Vagina (tissue), 2 donors: ENCODE data around the gene ZNF281. TPM values are rescaled to one million over a fixed set of nuclear protein-coding genes. Genes with fewer than 3 reads are reported as not detected.

Experiments used
- DNase-seq, 2 donors: peaks; one replicate each; pipeline ENCODE4 v3.0.0-alpha.2; 2017; ENCODE audit errors: extremely low spot score in 2 of 2
- H3K27ac ChIP-seq: fragments of 200-600 bp; sonication (generic); one replicate; pipeline ENCODE4 v1.5.1; 2019
- H3K27me3 ChIP-seq: fragments of 200-600 bp; sonication (generic); one replicate; pipeline ENCODE4 v1.5.1; 2019
- H3K36me3 ChIP-seq, 2 donors: fragments of 200-600 bp; sonication (generic); one replicate each; pipeline ENCODE4 v1.5.1; 2017 to 2019
- H3K4me1 ChIP-seq: fragments of 200-600 bp; sonication (generic); one replicate; pipeline ENCODE4 v1.5.1; 2019
- H3K4me3 ChIP-seq, 2 donors: fragments of 200-600 bp; sonication (generic); 1 replicate in 1 of 2; 2 replicates in 1 of 2; pipeline ENCODE4 v1.5.1; 2016 to 2019
- H3K9me3 ChIP-seq: fragments of 200-600 bp; sonication (generic); one replicate; pipeline ENCODE4 v1.5.1; 2019
- POLR2A ChIP-seq, 2 donors: fragments of 450-650 bp; IDR thresholded peaks; one replicate each; pipeline ENCODE4 v1.6.1; 2017; ENCODE audit warnings: antibody characterized with exemption in 2 of 2, mild to moderate bottlenecking in 2 of 2, moderate library complexity in 2 of 2
- POLR2AphosphoS5 ChIP-seq, 2 donors: sonication (generic); formaldehyde crosslinking; IDR thresholded peaks; one replicate each; pipeline ENCODE4 v1.9.0; 2017; ENCODE audit warnings: antibody characterized with exemption in 2 of 2, mild to moderate bottlenecking in 2 of 2, low read depth in 1 of 2; ENCODE audit not compliant: insufficient read depth in 1 of 2
- intact Hi-C: fragments of 100-400 bp; cut with DNase I; formaldehyde crosslinking; loops from one replicate; pipeline ENCODE4 v1.15.1; 2023
- total RNA-seq: library from RNA; depleted of rRNA; stranded (reverse); fragments of >200 nt; gene quantifications from one replicate; pipeline ENCODE4 v1.2.3, GENCODE V29; 2016
- TF ChIP-seq, protein P1 (sequence below), 3 experiments: fragments of 450-650 bp in 2 of 3; fragments of 200-600 bp in 1 of 3; sonication (generic) in 1 of 3; IDR thresholded peaks; one replicate each; pipeline ENCODE4 v1.5.1; 2017 to 2019; ENCODE audit warnings: antibody characterized with exemption in 3 of 3, mild to moderate bottlenecking in 2 of 3, moderate library complexity in 2 of 3

Gene ZNF281
- total RNA-seq, 1 donor from 2014 or later, result 8.8 TPM

DNA sequence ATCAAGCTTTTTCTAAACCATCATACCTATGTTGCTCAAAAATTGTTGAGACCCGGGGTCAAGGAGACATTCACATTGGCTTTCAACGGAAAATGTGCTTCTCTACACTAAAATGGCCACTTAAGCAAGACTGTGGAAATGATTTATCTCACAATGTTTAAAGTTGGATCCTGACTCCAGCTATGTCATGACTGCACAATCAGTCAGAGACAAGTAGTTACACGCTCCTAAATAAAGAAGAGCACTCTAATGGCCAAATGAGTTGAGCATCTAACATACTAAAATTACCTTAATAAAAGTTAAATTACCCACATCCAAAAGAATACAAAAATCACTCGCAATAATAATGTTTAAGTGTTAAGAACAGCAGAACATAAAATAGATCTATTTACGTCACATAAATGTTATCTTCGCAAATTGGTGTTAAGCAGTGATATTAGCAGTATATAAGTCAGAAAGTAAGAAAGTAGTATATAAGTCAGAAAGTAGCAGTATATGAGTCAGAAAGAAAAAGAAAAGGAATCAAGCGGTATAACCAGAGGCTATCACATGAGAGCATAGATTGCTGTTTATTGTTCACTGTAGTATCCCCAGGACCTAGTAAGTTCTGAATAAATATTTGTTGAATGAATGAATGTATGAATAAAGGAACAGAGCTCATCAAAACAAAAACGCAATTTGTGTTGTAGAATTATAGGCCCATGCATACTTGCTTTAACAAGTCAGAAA lies 28.4 kb downstream of the ZNF281 start:
- H3K9me3 ChIP-seq, result no peaks in the 10 kb centered on the region

GRCh38 chr1:200380589-200381021 lies 29.2 kb downstream of the ZNF281 start:
- DNase-seq, result no peak
- H3K9me3 ChIP-seq, result no peaks in the 10 kb centered on the region
- no peak overlapping the region for H3K4me3 ChIP-seq
- intact Hi-C loops, result no loop called here
- H3K36me3 ChIP-seq, result no peaks in the 10 kb centered on the region
- TF ChIP-seq POLR2A (IDR thresholded peaks at IDR 0.05), result no peak
- TF ChIP-seq, protein P1, sequence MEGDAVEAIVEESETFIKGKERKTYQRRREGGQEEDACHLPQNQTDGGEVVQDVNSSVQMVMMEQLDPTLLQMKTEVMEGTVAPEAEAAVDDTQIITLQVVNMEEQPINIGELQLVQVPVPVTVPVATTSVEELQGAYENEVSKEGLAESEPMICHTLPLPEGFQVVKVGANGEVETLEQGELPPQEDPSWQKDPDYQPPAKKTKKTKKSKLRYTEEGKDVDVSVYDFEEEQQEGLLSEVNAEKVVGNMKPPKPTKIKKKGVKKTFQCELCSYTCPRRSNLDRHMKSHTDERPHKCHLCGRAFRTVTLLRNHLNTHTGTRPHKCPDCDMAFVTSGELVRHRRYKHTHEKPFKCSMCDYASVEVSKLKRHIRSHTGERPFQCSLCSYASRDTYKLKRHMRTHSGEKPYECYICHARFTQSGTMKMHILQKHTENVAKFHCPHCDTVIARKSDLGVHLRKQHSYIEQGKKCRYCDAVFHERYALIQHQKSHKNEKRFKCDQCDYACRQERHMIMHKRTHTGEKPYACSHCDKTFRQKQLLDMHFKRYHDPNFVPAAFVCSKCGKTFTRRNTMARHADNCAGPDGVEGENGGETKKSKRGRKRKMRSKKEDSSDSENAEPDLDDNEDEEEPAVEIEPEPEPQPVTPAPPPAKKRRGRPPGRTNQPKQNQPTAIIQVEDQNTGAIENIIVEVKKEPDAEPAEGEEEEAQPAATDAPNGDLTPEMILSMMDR (IDR thresholded peaks at IDR 0.05), result no peak
- no peak for TF ChIP-seq POLR2AphosphoS5 (IDR thresholded peaks at IDR 0.05; ENCODE audit: insufficient read depth in 1 of 2, low read depth in 1 of 2)
- H3K4me1 ChIP-seq, result no peaks in the 10 kb centered on the region
- no peak overlapping the region for H3K27ac ChIP-seq
- no peaks in the 10 kb centered on the region for H3K27me3 ChIP-seq

More for the DNA sequence above, 28.4 kb downstream of the ZNF281 start:
- DNase-seq, result no peak
- H3K27me3 ChIP-seq, result no peaks in the 10 kb centered on the region
- TF ChIP-seq POLR2AphosphoS5 (IDR thresholded peaks at IDR 0.05; ENCODE audit: insufficient read depth in 1 of 2, low read depth in 1 of 2), result no peak
- TF ChIP-seq, protein P1 (IDR thresholded peaks at IDR 0.05), result no peak
- TF ChIP-seq POLR2A (IDR thresholded peaks at IDR 0.05), result no peak
- intact Hi-C loops, result no loop called here
- no peaks in the 10 kb centered on the region for H3K4me1 ChIP-seq
- H3K36me3 ChIP-seq, result no peaks in the 10 kb centered on the region
- H3K27ac ChIP-seq, result no peak overlapping the region
- no peak overlapping the region for H3K4me3 ChIP-seq

DNA sequence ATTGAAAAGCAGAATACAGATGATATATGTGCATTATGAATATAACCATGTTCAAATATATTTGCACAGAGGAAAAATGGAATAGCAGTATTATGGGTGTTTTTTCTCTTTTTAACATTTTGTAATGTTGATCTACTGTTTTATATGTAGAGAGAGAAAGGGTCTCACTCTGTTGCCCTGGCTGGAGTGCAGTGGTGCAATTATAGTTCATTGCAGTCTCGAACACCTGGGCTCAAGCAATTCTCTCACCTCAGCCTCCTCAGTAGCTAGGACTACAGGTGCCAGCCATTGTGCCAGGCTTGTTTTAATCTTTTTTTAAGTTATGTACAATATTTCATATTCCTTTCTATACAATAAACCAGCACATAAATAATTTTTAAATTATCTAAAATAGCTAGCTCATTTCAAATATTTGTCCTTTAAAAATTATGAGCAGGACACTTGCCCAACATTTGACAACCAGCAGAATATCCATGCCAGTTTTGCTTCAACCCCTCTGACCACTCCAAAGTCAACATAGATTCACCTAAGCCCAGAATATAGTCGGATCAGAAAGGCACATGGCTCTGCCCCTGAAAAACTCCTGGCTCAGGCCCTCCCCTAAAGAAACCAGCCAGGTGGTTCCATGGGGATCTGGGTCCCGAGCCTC lies 29.8 kb downstream of the ZNF281 start:
- intact Hi-C loops, result no loop called here
- H3K27me3 ChIP-seq, result no peaks in the 10 kb centered on the region
- TF ChIP-seq POLR2AphosphoS5 (IDR thresholded peaks at IDR 0.05; ENCODE audit: insufficient read depth in 1 of 2, low read depth in 1 of 2) (no peak), POLR2A (IDR thresholded peaks at IDR 0.05) (no peak)
- TF ChIP-seq, protein P1 (IDR thresholded peaks at IDR 0.05), result no peak
- no peak for DNase-seq
- no peak overlapping the region for H3K27ac ChIP-seq
- H3K4me1 ChIP-seq, result no peaks in the 10 kb centered on the region
- no peaks in the 10 kb centered on the region for H3K9me3 ChIP-seq
- H3K4me3 ChIP-seq, result no peak overlapping the region
- no peaks in the 10 kb centered on the region for H3K36me3 ChIP-seq

DNA sequence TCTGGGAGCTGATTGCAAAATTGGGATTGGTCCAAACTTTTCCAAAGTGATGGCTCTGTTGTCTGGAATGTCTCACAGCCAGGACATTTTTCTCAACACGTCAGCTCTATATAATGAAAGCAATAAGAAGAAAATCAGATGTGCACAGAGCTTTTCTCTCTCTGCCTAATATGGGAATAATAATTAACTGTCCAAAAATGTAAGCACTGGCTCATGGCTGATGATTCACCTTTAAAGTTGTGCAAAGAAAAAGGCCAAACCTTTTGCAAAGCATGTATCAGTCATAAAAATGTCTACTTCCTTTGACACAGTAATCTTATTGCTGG lies 30.4 kb downstream of the ZNF281 start:
- no peaks in the 10 kb centered on the region for H3K4me1 ChIP-seq
- H3K9me3 ChIP-seq, result no peaks in the 10 kb centered on the region
- TF ChIP-seq POLR2A (IDR thresholded peaks at IDR 0.05) (no peak), POLR2AphosphoS5 (IDR thresholded peaks at IDR 0.05; ENCODE audit: insufficient read depth in 1 of 2, low read depth in 1 of 2) (no peak)
- TF ChIP-seq, protein P1 (IDR thresholded peaks at IDR 0.05), result no peak
- no peak overlapping the region for H3K4me3 ChIP-seq
- H3K36me3 ChIP-seq, result no peaks in the 10 kb centered on the region
- no peak for DNase-seq
- no peak overlapping the region for H3K27ac ChIP-seq
- no peaks in the 10 kb centered on the region for H3K27me3 ChIP-seq
- intact Hi-C loops, result no loop called here

- H3K27me3 ChIP-seq, result no peaks in the 10 kb centered on the region
- H3K36me3 ChIP-seq, result no peaks in the 10 kb centered on the region
- no peak for DNase-seq
- TF ChIP-seq POLR2A (IDR thresholded peaks at IDR 0.05) (no peak), POLR2AphosphoS5 (IDR thresholded peaks at IDR 0.05; ENCODE audit: insufficient read depth in 1 of 2, low read depth in 1 of 2) (no peak)
- TF ChIP-seq, protein P1 (IDR thresholded peaks at IDR 0.05), result no peak
- no peak overlapping the region for H3K27ac ChIP-seq
- intact Hi-C loops, result no loop called here
- H3K4me1 ChIP-seq, result no peaks in the 10 kb centered on the region
- H3K9me3 ChIP-seq, result no peaks in the 10 kb centered on the region
- no peak overlapping the region for H3K4me3 ChIP-seq
These were observed 31.7 kb downstream of the ZNF281 start for GRCh38 chr1:200378096-200378495.
